Natural killer cell (primary cell): ENCODE data around the gene FOXI1. TPM values are rescaled to one million over a fixed set of nuclear protein-coding genes. Genes with fewer than 3 reads are reported as not detected.
"Not testable (repeated sequence)": the region's sequence is repeated elsewhere in the genome, so short reads cannot be mapped to it uniquely, and the experiment has no call there.

Experiments
- ATAC-seq, 3 donors: fragments of 150-1000 bp in 2 of 3; fragments of 200-7000 bp in 1 of 3; cut with Tn5 transposase; 1 replicate in 1 of 3; 2 replicates in 2 of 3; pipeline ENCODE4 v1.10.0; 2021; ENCODE audit warnings: mild to moderate bottlenecking in 2 of 3, moderate library complexity in 2 of 3
- DNase-seq, 2 donors: peaks; one replicate each; pipeline versions ENCODE4 v3.0.0 to v3.0.0-alpha.2; 2013 to 2021; ENCODE audit warnings: mixed read lengths in 1 of 2
- H3K27ac ChIP-seq: one replicate; pipeline ENCODE4 v1.5.1; 2013; ENCODE audit warnings: mild to moderate bottlenecking, low read length
- H3K27me3 ChIP-seq: one replicate; pipeline ENCODE4 v1.6.1; 2013; ENCODE audit warnings: low read length; ENCODE audit not compliant: control insufficient read depth, insufficient read depth
- H3K36me3 ChIP-seq: one replicate; pipeline ENCODE4 v1.6.1; 2013; ENCODE audit warnings: low read length; ENCODE audit not compliant: control insufficient read depth, insufficient read depth
- H3K4me1 ChIP-seq: one replicate; pipeline ENCODE4 v1.6.1; 2013; ENCODE audit warnings: low read length; ENCODE audit not compliant: control insufficient read depth, insufficient read depth
- H3K4me3 ChIP-seq: one replicate; pipeline ENCODE4 v1.5.1; 2013; ENCODE audit warnings: low read length
- H3K9me3 ChIP-seq: one replicate; pipeline ENCODE4 v1.6.1; 2013; ENCODE audit warnings: low read length; ENCODE audit not compliant: control insufficient read depth, insufficient read depth
- H3K27ac Mint-ChIP-seq, 2 donors: one replicate each; pipeline ENCODE4 v1.8.0; 2022; ENCODE audit warnings: mild to moderate bottlenecking in 2 of 2, mixed read lengths in 2 of 2, moderate library complexity in 1 of 2
- H3K27me3 Mint-ChIP-seq, 2 donors: one replicate each; pipeline ENCODE4 v1.8.0; 2022; ENCODE audit warnings: low read depth in 2 of 2, mixed read lengths in 2 of 2
- H3K36me3 Mint-ChIP-seq: one replicate; pipeline ENCODE4 v1.8.0; 2022; ENCODE audit warnings: mixed read lengths
- H3K4me1 Mint-ChIP-seq, 2 donors: one replicate each; pipeline ENCODE4 v1.8.0; 2022; ENCODE audit warnings: mixed read lengths in 2 of 2
- H3K4me3 Mint-ChIP-seq: one replicate; pipeline ENCODE4 v1.8.0; 2022; ENCODE audit warnings: mild to moderate bottlenecking, moderate library complexity, mixed read lengths
- H3K9me3 Mint-ChIP-seq, 2 donors: one replicate each; pipeline ENCODE4 v1.8.0; 2022; ENCODE audit warnings: mixed read lengths in 2 of 2
- WGBS: methylation state at CpG from one replicate; pipeline ENCODE4 v1.1.7; 2013; ENCODE audit warnings: missing lambda C conversion rate; ENCODE audit not compliant: insufficient coverage; 5-methylcytosine and 5-hydroxymethylcytosine counted together
- intact Hi-C: fragments of 100-400 bp; cut with micrococcal nuclease; formaldehyde crosslinking; loops from one replicate; pipeline ENCODE4 v1.14.2; 2022
- total RNA-seq, 4 donors: library from RNA; stranded (reverse); fragments of 120-200 nt in 1 of 4; gene quantifications; one replicate each; pipeline versions ENCODE4 v1.2.3 to v1.2.4, GENCODE V29; 2013 to 2022
- TF ChIP-seq, protein P1 (sequence below): fragments of 200-600 bp; IDR thresholded peaks from one replicate; pipeline ENCODE4 v1.8.0; 2022; ENCODE audit warnings: antibody characterized with exemption

The FOXI1 gene
- total RNA-seq, 3 donors from 2014 or later (not counting 1 experiment from before 2014, with no cell fraction given), result 0.18 TPM; not detected in 2

DNA sequence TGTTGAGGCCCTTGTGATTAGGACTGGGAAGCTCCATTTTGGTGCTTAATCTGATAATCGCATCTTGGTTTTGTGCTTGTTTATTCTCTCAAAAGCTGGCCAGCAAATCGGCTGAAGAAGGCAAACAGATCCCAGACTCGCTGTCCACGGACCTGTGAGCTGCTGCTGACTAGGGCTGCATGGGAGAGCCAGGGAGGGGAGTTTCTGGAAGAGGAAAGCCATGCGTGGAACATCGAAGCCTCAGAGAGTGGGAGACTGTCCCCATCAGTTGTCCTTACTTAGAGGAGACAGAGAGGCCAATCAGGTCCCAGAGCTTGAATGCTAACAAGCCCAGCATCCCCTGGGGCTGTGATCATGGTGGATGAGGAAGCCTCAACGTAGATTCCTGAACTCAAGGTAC, 23.0 kb upstream of the FOXI1 start:
- Histone ChIP-seq H3K4me1 (no peaks in the 10 kb centered on the region), H3K9me3 (no peaks in the 10 kb centered on the region), H3K27me3 (no peaks in the 10 kb centered on the region), H3K4me3 (no peak overlapping the region), H3K36me3 (peaks cover 76% of the 10 kb centered on the region), H3K27ac (no peak overlapping the region)
- Mint-ChIP-seq H3K4me3 (no peak overlapping the region), H3K27ac (no peak overlapping the region), H3K4me1 (peaks cover 0 to 7% of the 10 kb centered on the region in 2 donors), H3K27me3 (no peaks in the 10 kb centered on the region), H3K36me3 (peaks cover 33% of the 10 kb centered on the region), H3K9me3 (no peaks in the 10 kb centered on the region)
- TF ChIP-seq, protein P1, sequence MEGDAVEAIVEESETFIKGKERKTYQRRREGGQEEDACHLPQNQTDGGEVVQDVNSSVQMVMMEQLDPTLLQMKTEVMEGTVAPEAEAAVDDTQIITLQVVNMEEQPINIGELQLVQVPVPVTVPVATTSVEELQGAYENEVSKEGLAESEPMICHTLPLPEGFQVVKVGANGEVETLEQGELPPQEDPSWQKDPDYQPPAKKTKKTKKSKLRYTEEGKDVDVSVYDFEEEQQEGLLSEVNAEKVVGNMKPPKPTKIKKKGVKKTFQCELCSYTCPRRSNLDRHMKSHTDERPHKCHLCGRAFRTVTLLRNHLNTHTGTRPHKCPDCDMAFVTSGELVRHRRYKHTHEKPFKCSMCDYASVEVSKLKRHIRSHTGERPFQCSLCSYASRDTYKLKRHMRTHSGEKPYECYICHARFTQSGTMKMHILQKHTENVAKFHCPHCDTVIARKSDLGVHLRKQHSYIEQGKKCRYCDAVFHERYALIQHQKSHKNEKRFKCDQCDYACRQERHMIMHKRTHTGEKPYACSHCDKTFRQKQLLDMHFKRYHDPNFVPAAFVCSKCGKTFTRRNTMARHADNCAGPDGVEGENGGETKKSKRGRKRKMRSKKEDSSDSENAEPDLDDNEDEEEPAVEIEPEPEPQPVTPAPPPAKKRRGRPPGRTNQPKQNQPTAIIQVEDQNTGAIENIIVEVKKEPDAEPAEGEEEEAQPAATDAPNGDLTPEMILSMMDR, result no peak
- WGBS, result 93% methylated on average over 6 of the region's 7 CpGs
- intact Hi-C loops, result no loop called here
- no peak for DNase-seq
- no peak for ATAC-seq

DNA sequence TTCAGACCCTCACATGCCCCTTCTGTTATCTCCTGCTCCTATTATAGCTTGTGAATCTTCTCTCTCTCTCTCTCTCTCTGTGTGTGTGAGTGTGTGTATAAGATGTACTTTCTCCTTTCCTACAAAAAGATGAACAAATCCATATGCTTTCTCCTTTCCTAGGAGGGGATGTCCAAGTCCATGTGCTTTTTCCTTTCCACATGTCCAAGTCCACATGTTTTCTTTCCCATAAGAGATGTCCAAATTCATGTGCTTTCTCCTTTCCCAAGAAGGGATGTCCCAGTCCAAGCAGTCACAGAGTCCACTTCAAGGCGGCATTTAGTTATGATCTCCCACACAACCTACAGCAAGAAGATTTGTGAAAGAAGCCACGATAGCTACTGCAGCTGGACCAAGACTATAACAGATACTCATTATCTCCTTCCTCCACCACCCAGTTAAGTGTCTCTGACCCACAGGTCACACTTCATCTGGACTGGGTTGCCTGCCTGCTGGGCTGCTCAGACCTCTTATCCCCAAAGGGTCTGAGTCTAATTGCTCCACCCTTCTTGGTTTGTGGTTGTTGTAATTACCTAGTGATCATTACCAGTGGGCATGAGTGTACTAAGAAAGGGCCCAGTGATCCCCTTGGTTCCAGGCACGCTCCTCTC, 18.4 kb upstream of the FOXI1 start:
- Mint-ChIP-seq H3K9me3 (no peaks in the 10 kb centered on the region), H3K36me3 (peaks cover 25% of the 10 kb centered on the region), H3K4me3 (no peak overlapping the region), H3K27ac (peak overlapping the region in 1 of 2 donors; percentile 40), H3K4me1 (peaks cover 0 to 7% of the 10 kb centered on the region in 2 donors), H3K27me3 (no peaks in the 10 kb centered on the region)
- peaks cover 31% of the 10 kb centered on the region for H3K36me3 ChIP-seq
- no peaks in the 10 kb centered on the region for H3K9me3 ChIP-seq
- WGBS, result 96% methylated on average over 3 of the region's 3 CpGs
- intact Hi-C loops, result no loop called here
- TF ChIP-seq, protein P1, result no peak
- H3K4me1 ChIP-seq, result no peaks in the 10 kb centered on the region
- no peak for ATAC-seq
- H3K27me3 ChIP-seq, result no peaks in the 10 kb centered on the region
- H3K27ac ChIP-seq, result no peak overlapping the region
- H3K4me3 ChIP-seq, result no peak overlapping the region
- DNase-seq, result no peak

DNA sequence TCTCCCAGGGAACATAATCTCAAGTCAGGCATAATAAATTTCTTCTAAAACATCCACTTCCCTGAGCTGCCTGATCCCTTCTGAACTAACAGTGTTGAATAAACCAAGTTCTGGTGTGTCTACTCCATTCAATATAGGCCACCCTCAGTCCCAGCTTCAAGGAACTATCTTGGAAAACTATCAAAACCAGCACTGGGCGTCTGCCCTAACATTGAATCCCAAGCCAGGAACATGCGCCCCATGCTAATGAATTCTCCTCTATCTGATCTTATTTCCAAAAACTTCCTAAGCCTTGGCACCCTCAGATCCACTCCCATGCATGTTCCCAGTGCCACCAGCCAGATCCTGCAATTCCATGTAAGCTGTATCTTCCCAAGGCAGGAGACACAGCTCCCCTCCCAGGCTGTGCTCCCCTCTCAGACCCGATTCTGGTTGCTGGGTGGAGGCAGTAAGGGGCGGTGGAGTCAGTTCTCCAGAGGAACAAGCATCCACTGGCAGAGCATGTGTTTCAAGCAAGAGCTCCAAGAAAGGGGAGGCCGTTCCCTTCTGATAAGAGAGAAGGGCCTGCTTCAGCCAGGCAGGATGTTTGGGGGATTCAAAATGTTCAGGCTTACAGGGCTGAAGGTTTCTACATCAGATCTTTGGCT, 13.1 kb upstream of the FOXI1 start:
- Histone ChIP-seq H3K36me3 (no peaks in the 10 kb centered on the region), H3K4me1 (no peaks in the 10 kb centered on the region), H3K4me3 (no peak overlapping the region), H3K27ac (no peak overlapping the region), H3K9me3 (no peaks in the 10 kb centered on the region), H3K27me3 (no peaks in the 10 kb centered on the region)
- H3K4me3 Mint-ChIP-seq, result no peak overlapping the region
- intact Hi-C loops, result no loop called here
- no peak for DNase-seq
- H3K27me3 Mint-ChIP-seq, result peaks cover 0 to under 1% of the 10 kb centered on the region in 2 donors
- ATAC-seq, result no peak
- H3K9me3 Mint-ChIP-seq, result no peaks in the 10 kb centered on the region
- WGBS, result 85% methylated on average over 5 of the region's 5 CpGs
- H3K4me1 Mint-ChIP-seq, result peaks cover 0 to 4% of the 10 kb centered on the region in 2 donors
- H3K27ac Mint-ChIP-seq, result no peak overlapping the region
- no peaks in the 10 kb centered on the region for H3K36me3 Mint-ChIP-seq
- TF ChIP-seq, protein P1, result no peak

DNA sequence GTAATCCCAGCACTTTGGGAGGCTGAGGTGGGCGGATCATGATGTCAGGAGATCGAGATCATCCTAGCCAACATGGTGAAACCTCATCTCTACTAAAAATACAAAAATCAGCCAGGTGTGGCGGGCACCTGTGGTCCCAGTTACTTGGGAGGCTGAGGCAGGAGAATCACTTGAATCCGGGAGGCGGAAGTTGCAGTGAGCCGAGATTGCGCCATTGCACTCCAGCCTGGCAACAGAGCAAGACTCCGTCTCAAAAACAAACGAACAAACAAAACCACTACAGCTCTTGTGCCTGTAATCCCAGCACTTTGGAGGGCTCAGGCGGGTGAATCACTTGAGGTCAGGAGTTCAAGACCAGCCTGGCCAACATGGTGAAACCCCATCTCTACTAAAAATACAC, 11.4 kb upstream of the FOXI1 start:
- intact Hi-C loops, DNase-seq: not testable (repeated sequence)

More for the DNA sequence above, 11.4 kb upstream of the FOXI1 start:
- not testable (repeated sequence) for H3K9me3 Mint-ChIP-seq, H3K4me1 ChIP-seq, H3K27ac ChIP-seq, H3K9me3 ChIP-seq, H3K4me3 ChIP-seq, H3K36me3 Mint-ChIP-seq, H3K27me3 ChIP-seq, ATAC-seq, H3K4me1 Mint-ChIP-seq, H3K4me3 Mint-ChIP-seq, H3K36me3 ChIP-seq, H3K27ac Mint-ChIP-seq, H3K27me3 Mint-ChIP-seq
- WGBS, result 94% methylated on average over 10 of the region's 10 CpGs
